Fibroblast of mammary gland (primary cell): ENCODE results near the gene RSKR.
"Not testable (repeated sequence)": the region's sequence is repeated elsewhere in the genome, so short reads cannot be mapped to it uniquely, and the experiment has no call there.

Experiments used
- DNase-seq: peaks from one replicate; pipeline ENCODE4 v3.0.0-alpha.2; 2010; ENCODE audit warnings: low read depth
- H3K4me3 ChIP-seq: 2 replicates; pipeline ENCODE4 v1.5.1; 2011; ENCODE audit warnings: low read depth, mild to moderate bottlenecking, low read length, moderate library complexity; ENCODE audit not compliant: control insufficient read depth
- TF ChIP-seq, protein P1 (sequence below): conservative IDR thresholded peaks from 2 replicates; pipeline ENCODE4 v1.5.1; 2011; ENCODE audit warnings: low read depth, low read length, inconsistent platforms; ENCODE audit not compliant: control insufficient read depth, insufficient read depth

The RSKR gene, protein sequence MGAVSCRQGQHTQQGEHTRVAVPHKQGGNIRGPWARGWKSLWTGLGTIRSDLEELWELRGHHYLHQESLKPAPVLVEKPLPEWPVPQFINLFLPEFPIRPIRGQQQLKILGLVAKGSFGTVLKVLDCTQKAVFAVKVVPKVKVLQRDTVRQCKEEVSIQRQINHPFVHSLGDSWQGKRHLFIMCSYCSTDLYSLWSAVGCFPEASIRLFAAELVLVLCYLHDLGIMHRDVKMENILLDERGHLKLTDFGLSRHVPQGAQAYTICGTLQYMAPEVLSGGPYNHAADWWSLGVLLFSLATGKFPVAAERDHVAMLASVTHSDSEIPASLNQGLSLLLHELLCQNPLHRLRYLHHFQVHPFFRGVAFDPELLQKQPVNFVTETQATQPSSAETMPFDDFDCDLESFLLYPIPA

DNA sequence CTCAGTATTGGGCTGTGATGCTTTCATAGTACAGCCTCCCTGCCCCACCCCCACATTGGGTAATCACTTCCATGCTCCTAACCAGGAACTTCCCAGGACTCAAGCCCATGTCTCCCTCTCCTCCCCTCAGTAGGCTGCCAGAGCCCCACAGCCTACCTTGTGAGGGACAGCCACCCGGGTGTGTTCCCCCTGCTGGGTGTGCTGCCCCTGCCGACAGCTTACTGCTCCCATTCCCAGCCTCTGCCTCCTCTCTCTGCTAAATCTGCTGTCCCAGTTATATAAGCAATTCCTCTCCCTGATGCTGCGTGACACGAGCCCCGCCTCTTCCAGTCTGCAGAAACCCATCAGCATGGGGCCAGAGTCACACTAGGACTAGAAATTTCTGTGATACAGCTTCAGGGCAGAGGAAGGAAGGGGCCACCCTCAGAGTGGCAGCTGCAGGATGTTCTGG is at the start of gene RSKR:
TSS of gene RSKR (minus strand) at position 255 of the 451 bp plus-strand sequence. CDS start at position 231, 24 bp downstream.
- TF ChIP-seq, protein P1, sequence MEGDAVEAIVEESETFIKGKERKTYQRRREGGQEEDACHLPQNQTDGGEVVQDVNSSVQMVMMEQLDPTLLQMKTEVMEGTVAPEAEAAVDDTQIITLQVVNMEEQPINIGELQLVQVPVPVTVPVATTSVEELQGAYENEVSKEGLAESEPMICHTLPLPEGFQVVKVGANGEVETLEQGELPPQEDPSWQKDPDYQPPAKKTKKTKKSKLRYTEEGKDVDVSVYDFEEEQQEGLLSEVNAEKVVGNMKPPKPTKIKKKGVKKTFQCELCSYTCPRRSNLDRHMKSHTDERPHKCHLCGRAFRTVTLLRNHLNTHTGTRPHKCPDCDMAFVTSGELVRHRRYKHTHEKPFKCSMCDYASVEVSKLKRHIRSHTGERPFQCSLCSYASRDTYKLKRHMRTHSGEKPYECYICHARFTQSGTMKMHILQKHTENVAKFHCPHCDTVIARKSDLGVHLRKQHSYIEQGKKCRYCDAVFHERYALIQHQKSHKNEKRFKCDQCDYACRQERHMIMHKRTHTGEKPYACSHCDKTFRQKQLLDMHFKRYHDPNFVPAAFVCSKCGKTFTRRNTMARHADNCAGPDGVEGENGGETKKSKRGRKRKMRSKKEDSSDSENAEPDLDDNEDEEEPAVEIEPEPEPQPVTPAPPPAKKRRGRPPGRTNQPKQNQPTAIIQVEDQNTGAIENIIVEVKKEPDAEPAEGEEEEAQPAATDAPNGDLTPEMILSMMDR = no peak
- DNase-seq = peak; percentile 30
- H3K4me3 ChIP-seq = no peak within 1 kb of the TSS

DNA sequence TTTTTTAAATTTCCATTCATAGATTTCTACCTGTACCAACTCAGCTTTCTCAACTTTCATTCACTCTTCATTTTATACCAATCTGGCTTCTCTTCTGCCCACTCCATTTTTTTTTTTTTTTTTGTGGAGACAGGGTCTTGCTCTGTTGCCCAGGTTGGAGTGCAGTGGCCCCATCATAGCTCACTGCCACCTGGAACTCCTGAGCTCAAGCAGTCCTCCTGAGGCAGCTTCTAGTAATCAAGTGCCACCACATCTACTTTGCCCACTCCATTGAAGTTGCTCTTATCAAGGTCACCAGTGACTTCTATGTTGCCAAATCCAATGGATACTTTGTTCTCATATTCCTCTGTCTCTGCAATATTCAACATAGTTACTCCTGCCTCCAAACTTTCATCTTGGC is 49.7 kb upstream of the RSKR start:
- no peak overlapping the region for H3K4me3 ChIP-seq
- DNase-seq = no peak
- TF ChIP-seq, protein P1 = no peak

DNA sequence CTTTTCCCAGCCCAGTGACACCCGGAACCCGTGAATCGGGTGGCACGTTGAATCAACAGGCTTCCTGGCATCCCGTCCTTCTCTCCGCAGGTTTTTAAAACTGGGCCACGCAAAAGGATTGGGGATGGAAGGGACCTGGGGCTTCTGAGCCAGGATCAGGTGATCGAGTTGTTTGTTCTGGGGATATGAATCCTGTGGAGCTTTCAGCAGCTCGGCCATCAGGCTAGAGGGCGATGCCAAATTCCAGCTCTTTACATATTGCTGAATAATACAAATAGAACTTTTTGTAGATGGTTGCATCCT is 48.5 kb upstream of the RSKR start:
- H3K4me3 ChIP-seq = peak overlapping the region; percentile 99
- DNase-seq = no peak
- TF ChIP-seq, protein P1 = no peak

DNA sequence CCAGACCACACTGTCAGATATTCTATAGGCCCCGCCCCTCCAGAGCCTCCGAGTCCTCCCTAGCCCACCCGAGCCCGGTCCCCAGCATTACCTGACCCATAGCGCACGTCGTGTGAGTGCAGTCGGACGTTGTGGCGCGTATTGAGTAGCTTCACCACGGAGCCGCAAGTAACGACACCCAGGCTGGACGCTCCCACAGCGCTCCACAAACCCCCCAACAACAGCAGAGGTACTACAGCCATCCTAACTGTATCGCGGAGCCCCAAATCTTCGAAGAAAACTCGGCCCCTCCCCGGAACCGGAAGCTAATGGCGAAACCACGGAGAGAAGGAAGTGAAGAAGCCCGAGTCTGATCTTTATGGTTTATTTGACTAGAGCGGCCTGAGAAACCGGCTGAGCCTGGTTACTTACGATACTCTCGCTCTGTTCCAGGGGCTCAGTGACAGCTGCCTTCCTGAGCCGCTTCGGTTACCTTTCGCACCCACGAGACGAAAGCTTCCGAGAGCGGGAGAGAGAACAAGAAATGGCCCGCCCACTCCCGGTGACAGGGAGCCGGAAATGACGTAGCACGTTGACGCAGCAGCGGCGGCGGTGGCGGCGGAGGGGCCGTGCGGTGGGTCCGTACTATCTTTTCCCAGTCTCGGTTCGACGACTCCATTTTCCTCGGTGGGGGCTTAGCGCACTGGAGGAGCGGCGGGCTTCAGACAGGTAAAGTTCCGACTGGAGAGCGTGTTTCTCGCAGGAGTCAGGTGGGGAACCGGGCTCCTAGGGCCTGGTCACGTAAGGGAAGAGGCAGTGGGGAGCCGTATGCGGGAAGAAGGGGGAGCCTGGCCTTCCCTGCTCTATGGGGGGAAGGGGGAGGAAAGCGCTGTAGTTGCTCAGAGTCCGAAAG is 47.9 kb upstream of the RSKR start, which contains the start of the genes SDF2 and SUPT6H:
TSS of gene SDF2 (minus strand) at position 272 of the 892 bp plus-strand sequence. CDS start at position 242, 30 bp downstream.
TSS of gene SUPT6H (plus strand) at position 571 of the 892 bp plus-strand sequence. CDS start 11,197 bp downstream, outside the sequence.
- TF ChIP-seq, protein P1 = no peak
- peak within 1 kb of the TSS; percentile 99 for H3K4me3 ChIP-seq
- DNase-seq = peak; percentile 76

DNA sequence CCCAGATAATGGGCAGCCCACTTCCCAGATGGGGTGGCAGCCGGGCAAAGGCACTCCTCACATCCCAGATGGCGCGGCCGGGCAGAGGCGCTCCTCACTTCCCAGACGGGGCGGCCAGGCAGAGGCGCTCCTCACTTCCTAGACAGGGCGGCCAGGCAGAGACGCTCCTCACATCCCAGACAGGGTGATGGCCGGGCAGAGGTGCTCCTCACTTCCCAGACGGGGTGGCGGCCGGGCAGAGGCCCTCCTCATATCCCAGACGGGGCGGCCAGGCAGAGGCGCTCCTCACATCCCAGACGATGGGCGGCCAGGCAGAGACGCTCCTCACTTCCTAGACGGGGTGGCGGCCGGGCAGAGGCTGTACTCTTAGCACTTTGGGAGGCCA is 45.5 kb upstream of the RSKR start:
- not testable (repeated sequence) for H3K4me3 ChIP-seq, DNase-seq

DNA sequence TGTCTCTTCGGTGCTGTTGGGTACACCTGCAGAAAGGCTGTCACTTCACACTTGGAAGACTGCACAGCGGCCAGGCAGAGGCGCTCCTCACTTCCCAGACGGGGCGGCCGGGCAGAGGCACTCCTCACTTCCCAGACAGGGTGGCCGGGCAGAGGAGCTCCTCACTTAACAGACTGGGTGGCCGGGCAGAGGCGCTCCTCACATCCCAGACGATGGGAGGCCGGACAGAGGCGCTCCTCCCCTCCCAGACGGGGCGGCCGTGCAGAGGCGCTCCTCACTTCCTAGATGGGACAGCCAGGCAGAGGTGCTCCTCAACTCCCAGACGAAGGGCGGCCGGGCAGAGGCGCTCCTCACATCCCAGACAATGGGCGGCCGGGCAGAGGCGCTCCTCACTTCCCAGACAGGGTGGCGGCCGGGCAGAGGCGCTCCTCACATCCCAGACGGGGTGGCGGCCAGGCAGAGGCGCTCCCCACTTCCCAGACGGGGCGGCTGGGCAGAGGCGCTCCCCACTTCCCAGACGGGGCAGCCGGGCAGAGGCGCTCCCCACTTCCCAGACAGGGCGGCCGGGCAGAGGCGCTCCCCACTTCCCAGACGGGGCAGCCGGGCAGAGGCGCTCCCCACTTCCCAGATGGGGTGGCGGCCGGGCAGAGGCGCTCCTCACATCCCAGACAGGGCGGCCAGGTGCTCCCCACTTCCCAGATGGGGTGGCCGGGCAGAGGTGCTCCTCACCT is 44.9 kb upstream of the RSKR start:
- H3K4me3 ChIP-seq, DNase-seq: not testable (repeated sequence)

DNA sequence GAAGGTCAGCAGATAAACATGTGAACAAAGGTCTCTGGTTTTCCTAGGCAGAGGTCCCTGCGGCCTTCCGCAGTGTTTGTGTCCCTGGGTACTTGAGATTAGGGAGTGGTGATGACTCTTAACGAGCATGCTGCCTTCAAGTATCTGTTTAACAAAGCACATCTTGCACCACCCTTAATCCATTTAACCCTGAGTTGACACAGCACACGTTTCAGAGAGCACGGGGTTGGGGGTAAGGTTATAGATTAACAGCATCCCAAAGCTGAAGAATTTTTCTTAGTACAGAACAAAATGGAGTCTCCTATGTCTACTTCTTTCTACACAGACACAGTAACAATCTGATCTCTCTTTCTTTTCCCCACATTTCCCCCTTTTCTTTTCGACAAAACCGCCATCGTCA is 44.4 kb upstream of the RSKR start:
- not testable (repeated sequence) for H3K4me3 ChIP-seq, DNase-seq
